ENCODE results near the gene SBNO2.
"Not testable (repeated sequence)": the region's sequence is repeated elsewhere in the genome, so short reads cannot be mapped to it uniquely, and the experiment has no call there.

Gene SBNO2

GRCh38 chr19:1132552-1133383 lies 41.3 kb downstream of the SBNO2 start:
- no peak for DNase-seq

GRCh38 chr19:1131718-1132551 lies 42.1 kb downstream of the SBNO2 start:
- DNase-seq, result no peak

GRCh38 chr19:1130771-1131717 lies 43.0 kb downstream of the SBNO2 start:
- DNase-seq, result no peak

GRCh38 chr19:1129535-1129934 lies 44.5 kb downstream of the SBNO2 start:
- no peak for DNase-seq

GRCh38 chr19:1129084-1129483 lies 45.0 kb downstream of the SBNO2 start:
- DNase-seq, result not testable (repeated sequence)

- DNase-seq, result no peak
Observed at GRCh38 chr19:1128106-1128505, 46.0 kb downstream of the SBNO2 start.

- no peak for DNase-seq
Observed at GRCh38 chr19:1126984-1127760, 46.9 kb downstream of the SBNO2 start.

GRCh38 chr19:1125601-1126467 lies 48.2 kb downstream of the SBNO2 start:
- DNase-seq, result no peak

GRCh38 chr19:1123885-1124677 lies 50.0 kb downstream of the SBNO2 start:
- DNase-seq, result no peak

GRCh38 chr19:1123381-1123780 lies 50.7 kb downstream of the SBNO2 start:
- no peak for DNase-seq

GRCh38 chr19:1122972-1123363 lies 51.1 kb downstream of the SBNO2 start:
- DNase-seq, result no peak

GRCh38 chr19:1122021-1122971 lies 51.8 kb downstream of the SBNO2 start:
- no peak for DNase-seq

GRCh38 chr19:1121395-1121794 lies 52.7 kb downstream of the SBNO2 start:
- DNase-seq, result no peak

- DNase-seq, result no peak
Observed at GRCh38 chr19:1119475-1120217, 54.4 kb downstream of the SBNO2 start.

- DNase-seq, result no peak
Observed at GRCh38 chr19:1118999-1119398, 55.1 kb downstream of the SBNO2 start.

GRCh38 chr19:1117654-1118053 lies 56.4 kb downstream of the SBNO2 start:
- DNase-seq, result no peak

GRCh38 chr19:1116726-1117581 lies 57.1 kb downstream of the SBNO2 start:
- no peak for DNase-seq

All from NCI-H187 treated with DMSO at 0.1 percent for 48 hours (cell line).